GM23338 (cell line): ENCODE results near the gene RPTOR. TPM values are rescaled to one million over a fixed set of nuclear protein-coding genes. Genes with fewer than 3 reads are reported as not detected.

ENCODE experiments used
- ATAC-seq: fragments of 200-7000 bp; cut with Tn5 transposase; 3 replicates; pipeline ENCODE4 v1.9.1; 2020
- DNase-seq: peaks from one replicate; pipeline ENCODE4 v3.0.0-alpha.2; 2015; ENCODE audit warnings: low spot score
- H2AFZ ChIP-seq: fragments of 200-600 bp; sonication (generic); 2 replicates; pipeline ENCODE4 v1.8.0; 2016; ENCODE audit warnings: antibody characterized with exemption, mild to moderate bottlenecking, moderate library complexity
- H3F3A ChIP-seq: fragments of 200-600 bp; sonication (generic); replicated peaks from 2 replicates; pipeline ENCODE4 v1.8.0; 2017; ENCODE audit warnings: antibody characterized with exemption, mixed run types, low read depth
- H3K27ac ChIP-seq: fragments of 200-600 bp; sonication (generic); 2 replicates; pipeline ENCODE4 v1.6.1; 2016; ENCODE audit warnings: low read depth
- H3K27me3 ChIP-seq: fragments of 200-600 bp; sonication (generic); 2 replicates; pipeline ENCODE4 v1.8.0; 2016; ENCODE audit warnings: mild to moderate bottlenecking, mixed run types, moderate library complexity; ENCODE audit not compliant: insufficient read depth
- H3K36me3 ChIP-seq: fragments of 200-600 bp; sonication (generic); 2 replicates; pipeline ENCODE4 v1.8.0; 2016; ENCODE audit warnings: mild to moderate bottlenecking; ENCODE audit not compliant: insufficient read depth
- H3K4me1 ChIP-seq: fragments of 200-600 bp; sonication (generic); 2 replicates; pipeline ENCODE4 v1.8.0; 2016; ENCODE audit warnings: mild to moderate bottlenecking, moderate library complexity; ENCODE audit not compliant: insufficient read depth
- H3K4me2 ChIP-seq: fragments of 200-600 bp; sonication (generic); 2 replicates; pipeline ENCODE4 v1.7.1; 2017; ENCODE audit warnings: mixed run types
- H3K4me3 ChIP-seq: fragments of 200-600 bp; sonication (generic); 2 replicates; pipeline ENCODE4 v1.6.1; 2016; ENCODE audit warnings: mixed run types
- H3K79me2 ChIP-seq: fragments of 200-600 bp; sonication (generic); replicated peaks from 2 replicates; pipeline ENCODE4 v1.8.0; 2017; ENCODE audit warnings: mild to moderate bottlenecking; ENCODE audit not compliant: insufficient read depth
- H3K9me2 ChIP-seq: fragments of 200-600 bp; sonication (generic); 2 replicates; pipeline ENCODE4 v1.8.0; 2017; ENCODE audit not compliant: insufficient read depth
- H4K20me1 ChIP-seq: fragments of 200-600 bp; sonication (generic); replicated peaks from 2 replicates; pipeline ENCODE4 v1.8.0; 2017; ENCODE audit warnings: mild to moderate bottlenecking; ENCODE audit not compliant: insufficient read depth
- H3K27ac Mint-ChIP-seq: 2 replicates; pipeline ENCODE4 v1.8.0; 2020; ENCODE audit warnings: inconsistent platforms, mild to moderate bottlenecking, moderate library complexity, mixed read lengths
- H3K27me3 Mint-ChIP-seq: 3 replicates; pipeline ENCODE4 v1.8.0; 2022; ENCODE audit warnings: low read depth, mild to moderate bottlenecking, moderate library complexity, mixed read lengths, inconsistent platforms; ENCODE audit not compliant: insufficient read depth, poor library complexity
- H3K36me3 Mint-ChIP-seq: 3 replicates; pipeline ENCODE4 v1.8.0; 2021; ENCODE audit warnings: low read depth, mild to moderate bottlenecking, inconsistent platforms, moderate library complexity, mixed read lengths
- H3K4me1 Mint-ChIP-seq: 3 replicates; pipeline ENCODE4 v1.8.0; 2020; ENCODE audit warnings: mild to moderate bottlenecking, inconsistent platforms, mixed read lengths
- H3K4me3 Mint-ChIP-seq: 3 replicates; pipeline ENCODE4 v1.8.0; 2021; ENCODE audit warnings: moderate library complexity, mild to moderate bottlenecking, inconsistent platforms, mixed read lengths
- H3K9me3 Mint-ChIP-seq: 3 replicates; pipeline ENCODE4 v1.8.0; 2020; ENCODE audit warnings: moderate library complexity, mild to moderate bottlenecking, inconsistent platforms, mixed read lengths
- EZH2 ChIP-seq: fragments of 200-600 bp; sonication (generic); IDR thresholded peaks from one replicate; pipeline ENCODE4 v1.8.0; 2017; ENCODE audit warnings: antibody characterized with exemption, mild to moderate bottlenecking, low read depth; ENCODE audit not compliant: unreplicated experiment
- JUNB ChIP-seq: IDR thresholded peaks from one replicate; pipeline ENCODE4 v1.6.1; 2016; ENCODE audit warnings: antibody characterized with exemption; ENCODE audit not compliant: unreplicated experiment
- NANOG ChIP-seq: IDR thresholded peaks from 2 replicates; pipeline ENCODE4 v1.6.1; 2016; ENCODE audit warnings: antibody characterized with exemption, borderline replicate concordance
- STAT1 ChIP-seq: IDR thresholded peaks from one replicate; pipeline ENCODE4 v1.6.1; 2016; ENCODE audit warnings: antibody characterized with exemption; ENCODE audit not compliant: unreplicated experiment
- ZNF114 ChIP-seq: fragments of 250-450 bp; sonication (Bioruptor Pico); IDR thresholded peaks from 2 replicates; pipeline ENCODE4 v1.5.0; 2020; ENCODE audit warnings: mild to moderate bottlenecking, moderate library complexity
- polyA plus RNA-seq: library from polyadenylated mRNA; unstranded; fragments of >200 nt; fragmentation: Nextera tagmentation; extraction: Ambion mirVana; gene quantifications from 2 replicates; pipeline ENCODE4 v1.2.1, GENCODE V29; 2016
- total RNA-seq: library from RNA; depleted of rRNA; stranded (reverse); fragments of >200 nt; shearing (Covaris generic); gene quantifications from 2 replicates; pipeline ENCODE4 v1.2.3, GENCODE V29; 2014
- TF ChIP-seq, protein P1 (sequence below): fragments of 250-450 bp; sonication (Bioruptor Pico); IDR thresholded peaks from 2 replicates; pipeline ENCODE4 v1.5.0; 2020; ENCODE audit warnings: mild to moderate bottlenecking, moderate library complexity

Gene RPTOR
- total and polyA plus RNA-seq, 2 experiments from 2014 or later = 9.5 to 38.0 TPM

DNA sequence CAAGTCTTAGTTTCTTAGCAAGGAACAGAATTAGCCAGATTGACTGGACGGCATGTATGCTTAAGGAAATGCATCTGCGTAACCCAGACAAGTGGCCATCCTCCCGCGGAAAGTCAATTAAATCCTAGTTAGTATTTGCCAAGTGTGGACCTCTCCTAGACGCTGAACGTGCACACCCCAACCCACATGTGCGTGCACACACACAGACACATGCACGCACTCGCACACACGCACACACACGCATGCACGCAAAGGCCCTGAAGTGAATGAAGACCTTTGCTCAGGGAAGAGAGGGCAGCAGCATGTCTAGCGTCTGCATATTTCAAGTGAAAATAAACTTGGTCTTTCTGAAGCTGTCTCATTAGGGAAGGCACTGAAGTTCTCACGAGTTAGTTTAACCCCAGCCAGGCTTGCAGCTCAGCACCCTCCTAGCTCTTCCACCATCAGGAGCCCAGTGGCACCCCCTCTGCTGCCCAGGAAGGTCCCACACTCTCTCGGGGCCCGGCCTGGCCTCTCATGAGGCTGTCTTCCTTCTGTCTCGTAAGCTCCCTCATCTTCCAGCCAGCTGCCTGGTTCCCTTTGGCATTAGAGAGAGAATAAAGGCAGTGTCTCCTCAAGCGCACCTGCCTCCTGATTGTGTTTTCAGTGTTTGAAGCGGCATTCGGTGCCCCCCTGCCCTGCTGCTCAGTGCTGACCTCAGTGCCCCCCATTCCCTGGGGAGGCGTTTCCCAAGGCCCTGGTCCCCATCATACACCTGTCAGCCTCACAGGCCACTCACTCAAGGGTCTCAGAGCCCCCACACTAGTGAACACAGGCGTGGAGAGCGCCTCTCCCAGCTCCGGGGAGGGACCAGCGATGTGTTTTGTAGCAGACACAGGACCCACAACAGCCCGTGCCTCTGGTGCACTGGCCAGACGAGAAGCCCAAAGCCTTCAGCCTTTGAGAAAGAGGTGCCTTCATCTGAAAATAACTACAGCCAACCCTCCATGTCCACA lies 394.8 kb downstream of the RPTOR start (continued):
- TF ChIP-seq, protein P1, sequence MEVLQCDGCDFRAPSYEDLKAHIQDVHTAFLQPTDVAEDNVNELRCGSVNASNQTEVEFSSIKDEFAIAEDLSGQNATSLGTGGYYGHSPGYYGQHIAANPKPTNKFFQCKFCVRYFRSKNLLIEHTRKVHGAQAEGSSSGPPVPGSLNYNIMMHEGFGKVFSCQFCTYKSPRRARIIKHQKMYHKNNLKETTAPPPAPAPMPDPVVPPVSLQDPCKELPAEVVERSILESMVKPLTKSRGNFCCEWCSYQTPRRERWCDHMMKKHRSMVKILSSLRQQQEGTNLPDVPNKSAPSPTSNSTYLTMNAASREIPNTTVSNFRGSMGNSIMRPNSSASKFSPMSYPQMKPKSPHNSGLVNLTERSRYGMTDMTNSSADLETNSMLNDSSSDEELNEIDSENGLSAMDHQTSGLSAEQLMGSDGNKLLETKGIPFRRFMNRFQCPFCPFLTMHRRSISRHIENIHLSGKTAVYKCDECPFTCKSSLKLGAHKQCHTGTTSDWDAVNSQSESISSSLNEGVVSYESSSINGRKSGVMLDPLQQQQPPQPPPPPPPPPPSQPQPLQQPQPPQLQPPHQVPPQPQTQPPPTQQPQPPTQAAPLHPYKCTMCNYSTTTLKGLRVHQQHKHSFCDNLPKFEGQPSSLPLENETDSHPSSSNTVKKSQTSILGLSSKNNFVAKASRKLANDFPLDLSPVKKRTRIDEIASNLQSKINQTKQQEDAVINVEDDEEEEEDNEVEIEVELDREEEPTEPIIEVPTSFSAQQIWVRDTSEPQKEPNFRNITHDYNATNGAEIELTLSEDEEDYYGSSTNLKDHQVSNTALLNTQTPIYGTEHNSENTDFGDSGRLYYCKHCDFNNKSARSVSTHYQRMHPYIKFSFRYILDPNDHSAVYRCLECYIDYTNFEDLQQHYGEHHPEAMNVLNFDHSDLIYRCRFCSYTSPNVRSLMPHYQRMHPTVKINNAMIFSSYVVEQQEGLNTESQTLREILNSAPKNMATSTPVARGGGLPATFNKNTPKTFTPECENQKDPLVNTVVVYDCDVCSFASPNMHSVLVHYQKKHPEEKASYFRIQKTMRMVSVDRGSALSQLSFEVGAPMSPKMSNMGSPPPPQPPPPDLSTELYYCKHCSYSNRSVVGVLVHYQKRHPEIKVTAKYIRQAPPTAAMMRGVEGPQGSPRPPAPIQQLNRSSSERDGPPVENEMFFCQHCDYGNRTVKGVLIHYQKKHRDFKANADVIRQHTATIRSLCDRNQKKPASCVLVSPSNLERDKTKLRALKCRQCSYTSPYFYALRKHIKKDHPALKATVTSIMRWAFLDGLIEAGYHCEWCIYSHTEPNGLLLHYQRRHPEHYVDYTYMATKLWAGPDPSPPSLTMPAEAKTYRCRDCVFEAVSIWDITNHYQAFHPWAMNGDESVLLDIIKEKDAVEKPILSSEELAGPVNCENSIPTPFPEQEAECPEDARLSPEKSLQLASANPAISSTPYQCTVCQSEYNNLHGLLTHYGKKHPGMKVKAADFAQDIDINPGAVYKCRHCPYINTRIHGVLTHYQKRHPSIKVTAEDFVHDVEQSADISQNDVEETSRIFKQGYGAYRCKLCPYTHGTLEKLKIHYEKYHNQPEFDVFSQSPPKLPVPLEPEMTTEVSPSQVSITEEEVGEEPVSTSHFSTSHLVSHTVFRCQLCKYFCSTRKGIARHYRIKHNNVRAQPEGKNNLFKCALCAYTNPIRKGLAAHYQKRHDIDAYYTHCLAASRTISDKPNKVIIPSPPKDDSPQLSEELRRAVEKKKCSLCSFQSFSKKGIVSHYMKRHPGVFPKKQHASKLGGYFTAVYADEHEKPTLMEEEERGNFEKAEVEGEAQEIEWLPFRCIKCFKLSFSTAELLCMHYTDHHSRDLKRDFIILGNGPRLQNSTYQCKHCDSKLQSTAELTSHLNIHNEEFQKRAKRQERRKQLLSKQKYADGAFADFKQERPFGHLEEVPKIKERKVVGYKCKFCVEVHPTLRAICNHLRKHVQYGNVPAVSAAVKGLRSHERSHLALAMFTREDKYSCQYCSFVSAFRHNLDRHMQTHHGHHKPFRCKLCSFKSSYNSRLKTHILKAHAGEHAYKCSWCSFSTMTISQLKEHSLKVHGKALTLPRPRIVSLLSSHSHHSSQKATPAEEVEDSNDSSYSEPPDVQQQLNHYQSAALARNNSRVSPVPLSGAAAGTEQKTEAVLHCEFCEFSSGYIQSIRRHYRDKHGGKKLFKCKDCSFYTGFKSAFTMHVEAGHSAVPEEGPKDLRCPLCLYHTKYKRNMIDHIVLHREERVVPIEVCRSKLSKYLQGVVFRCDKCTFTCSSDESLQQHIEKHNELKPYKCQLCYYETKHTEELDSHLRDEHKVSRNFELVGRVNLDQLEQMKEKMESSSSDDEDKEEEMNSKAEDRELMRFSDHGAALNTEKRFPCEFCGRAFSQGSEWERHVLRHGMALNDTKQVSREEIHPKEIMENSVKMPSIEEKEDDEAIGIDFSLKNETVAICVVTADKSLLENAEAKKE = no peak

DNA sequence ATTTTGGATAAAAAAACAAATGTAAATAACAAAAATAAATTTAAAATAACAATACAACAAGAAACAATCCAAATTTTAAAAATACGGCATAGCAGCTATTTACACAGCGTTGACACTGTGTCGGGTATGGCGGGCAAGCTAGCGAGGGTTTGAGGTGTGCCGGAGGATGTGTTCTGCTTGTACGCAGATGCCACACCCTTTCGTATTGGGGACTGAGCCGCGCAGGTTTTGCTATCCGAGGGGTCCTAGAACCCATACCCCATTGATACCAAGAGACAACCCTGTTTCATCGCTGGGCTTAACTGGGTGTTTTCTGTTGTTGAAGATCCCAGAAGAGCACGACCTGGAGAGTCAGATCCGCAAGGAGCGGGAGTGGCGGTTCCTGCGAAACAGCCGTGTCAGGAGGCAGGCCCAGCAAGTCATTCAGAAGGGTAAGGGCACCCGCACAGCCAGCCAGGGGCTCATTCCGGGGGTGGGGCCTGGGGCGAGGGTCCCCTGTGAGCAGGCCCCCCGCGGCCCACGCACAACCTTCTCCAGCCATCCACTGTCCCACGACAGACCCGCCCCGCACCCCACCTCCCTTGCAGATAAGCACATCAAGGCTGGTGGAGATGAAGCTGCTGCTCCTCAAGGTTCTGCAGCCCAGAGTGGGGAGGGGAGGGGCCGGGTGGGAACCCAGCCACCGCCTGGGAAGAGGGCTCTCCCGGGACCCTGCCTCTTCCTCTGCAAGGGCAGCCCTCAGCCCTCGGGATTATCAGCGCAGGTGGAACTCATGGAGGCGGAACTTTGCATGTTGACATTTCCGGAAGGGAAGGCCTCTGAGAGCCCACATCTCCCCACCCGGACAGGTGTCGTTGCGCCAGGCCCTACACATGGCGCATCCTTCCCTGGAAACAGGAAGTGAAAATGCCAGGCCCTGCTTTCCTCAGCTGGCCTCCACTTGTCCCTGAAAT lies 395.8 kb downstream of the RPTOR start:
- H3K4me2 ChIP-seq = no peak overlapping the region
- H3K79me2 ChIP-seq = no peaks in the 10 kb centered on the region
- Mint-ChIP-seq H3K4me3 (no peak overlapping the region), H3K27ac (no peak overlapping the region), H3K4me1 (peaks cover 16% of the 10 kb centered on the region), H3K27me3 (peaks cover 12% of the 10 kb centered on the region), H3K36me3 (no peaks in the 10 kb centered on the region), H3K9me3 (no peaks in the 10 kb centered on the region; the same call in 2 of the 3 replicates)
- H3K9me2 ChIP-seq = no peaks in the 10 kb centered on the region
- DNase-seq = no peak
- ATAC-seq = no peak
- H4K20me1 ChIP-seq = peaks cover 5% of the 10 kb centered on the region; the same call in 1 of the 2 replicates
- no peaks in the 10 kb centered on the region for H3K27me3 ChIP-seq
- H3K27ac ChIP-seq = no peak overlapping the region
- no peaks in the 10 kb centered on the region for H3K4me1 ChIP-seq
- H3K36me3 ChIP-seq = no peaks in the 10 kb centered on the region
- no peaks in the 10 kb centered on the region for H3F3A ChIP-seq
- no peak overlapping the region for H2AFZ ChIP-seq
- no peak overlapping the region for H3K4me3 ChIP-seq
- TF ChIP-seq EZH2 = no peak
- no peak for TF ChIP-seq STAT1
- TF ChIP-seq ZNF114 = no peak
- no peak for TF ChIP-seq JUNB
- TF ChIP-seq, protein P1 = no peak
- TF ChIP-seq NANOG = no peak
